Measurements from ENCODE around the gene RIC3. TPM values are rescaled to one million over a fixed set of nuclear protein-coding genes. Genes with fewer than 3 reads are reported as not detected.

The RIC3 gene
- total RNA-seq, 1 experiment from 2014 or later: 23.7 TPM

DNA sequence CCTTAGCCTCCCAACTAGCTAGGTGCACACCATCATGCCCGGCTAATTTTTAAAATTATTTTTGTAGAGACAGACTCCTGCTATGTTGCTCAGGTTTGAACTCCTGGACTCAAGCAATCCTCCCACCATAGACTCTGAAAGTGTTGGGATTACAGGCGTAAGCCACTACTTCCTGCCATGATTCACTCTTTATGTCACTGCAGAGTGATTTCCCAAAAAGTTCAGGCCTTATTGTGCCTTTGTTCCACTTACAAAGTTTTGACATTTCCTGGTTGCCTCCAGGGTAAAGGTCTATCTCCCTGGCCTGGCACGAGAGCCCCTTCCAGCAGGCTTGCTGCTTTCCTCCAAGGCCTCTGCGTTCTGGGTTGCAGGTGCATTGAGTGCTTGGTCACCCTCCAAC is 44.6 kb upstream of the RIC3 start:
- H3K4me2 ChIP-seq (ENCODE audit: insufficient read depth, insufficient read length, low read length): no peak overlapping the region
- no peak overlapping the region for H3K14ac ChIP-seq (ENCODE audit: insufficient read depth, low read length)
- H3K23me2 ChIP-seq (ENCODE audit: insufficient read length, low read depth, low read length, poor library complexity, severe bottlenecking): no peaks in the 10 kb centered on the region
- H3K9ac ChIP-seq (ENCODE audit: extremely low read depth, insufficient read length, low read length): no peak overlapping the region
- no peak overlapping the region for H3K23ac ChIP-seq (ENCODE audit: insufficient read length, low read depth, low read length)
- no peak overlapping the region for H4K91ac ChIP-seq (ENCODE audit: insufficient read length, low read depth, low read length)
- H3K18ac ChIP-seq (ENCODE audit: insufficient read length, low read depth, low read length): no peak overlapping the region
- no peak overlapping the region for H4K8ac ChIP-seq (replicated peaks; ENCODE audit: insufficient read length, low read depth, low read length)
- no peaks in the 10 kb centered on the region for H3K27me3 ChIP-seq (ENCODE audit: insufficient read depth, low read length)
- no peak overlapping the region for H2BK5ac ChIP-seq (ENCODE audit: insufficient read length, low read length)
- DNase-seq: no peak
- no peaks in the 10 kb centered on the region for H3K4me1 ChIP-seq (ENCODE audit: insufficient read depth, low read length)
- no peak overlapping the region for H3T11ph ChIP-seq (ENCODE audit: low read length)
- Mint-ChIP-seq H3K4me3 (no peak overlapping the region), H3K27ac (no peak overlapping the region), H3K9me3 (no peaks in the 10 kb centered on the region), H3K4me1 (peaks cover 0 to 4% of the 10 kb centered on the region in 2 experiments; a peak in 1 of 4 replicates), H3K27me3 (ENCODE audit: low read depth) (peaks cover 7% of the 10 kb centered on the region), H3K36me3 (ENCODE audit: insufficient read depth in 1 of 3, low read depth in 3 of 3) (no peaks in the 10 kb centered on the region)
- no peak overlapping the region for H2BK20ac ChIP-seq (ENCODE audit: low read depth, low read length, poor library complexity, severe bottlenecking)
- H2AK5ac ChIP-seq (ENCODE audit: insufficient read length, low read length): no peak overlapping the region
- H3K56ac ChIP-seq (ENCODE audit: insufficient read length, low read depth, low read length): no peak overlapping the region
- TF ChIP-seq, protein P1, sequence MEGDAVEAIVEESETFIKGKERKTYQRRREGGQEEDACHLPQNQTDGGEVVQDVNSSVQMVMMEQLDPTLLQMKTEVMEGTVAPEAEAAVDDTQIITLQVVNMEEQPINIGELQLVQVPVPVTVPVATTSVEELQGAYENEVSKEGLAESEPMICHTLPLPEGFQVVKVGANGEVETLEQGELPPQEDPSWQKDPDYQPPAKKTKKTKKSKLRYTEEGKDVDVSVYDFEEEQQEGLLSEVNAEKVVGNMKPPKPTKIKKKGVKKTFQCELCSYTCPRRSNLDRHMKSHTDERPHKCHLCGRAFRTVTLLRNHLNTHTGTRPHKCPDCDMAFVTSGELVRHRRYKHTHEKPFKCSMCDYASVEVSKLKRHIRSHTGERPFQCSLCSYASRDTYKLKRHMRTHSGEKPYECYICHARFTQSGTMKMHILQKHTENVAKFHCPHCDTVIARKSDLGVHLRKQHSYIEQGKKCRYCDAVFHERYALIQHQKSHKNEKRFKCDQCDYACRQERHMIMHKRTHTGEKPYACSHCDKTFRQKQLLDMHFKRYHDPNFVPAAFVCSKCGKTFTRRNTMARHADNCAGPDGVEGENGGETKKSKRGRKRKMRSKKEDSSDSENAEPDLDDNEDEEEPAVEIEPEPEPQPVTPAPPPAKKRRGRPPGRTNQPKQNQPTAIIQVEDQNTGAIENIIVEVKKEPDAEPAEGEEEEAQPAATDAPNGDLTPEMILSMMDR (conservative IDR thresholded peaks at IDR 0.05): no peak
- no peaks in the 10 kb centered on the region for H3K79me1 ChIP-seq (ENCODE audit: insufficient read depth, low read depth, low read length, poor library complexity, severe bottlenecking)
- no peak overlapping the region for H2BK120ac ChIP-seq (ENCODE audit: low read depth, low read length, poor library complexity, severe bottlenecking)
- no peaks in the 10 kb centered on the region for H4K20me1 ChIP-seq (ENCODE audit: control insufficient read depth, insufficient read depth, insufficient read length)
- no peaks in the 10 kb centered on the region for H3K79me2 ChIP-seq (ENCODE audit: insufficient read depth, low read length)
- no peak overlapping the region for H3K27ac ChIP-seq (ENCODE audit: insufficient read length, low read depth, low read length)
- no CpG with 5 or more reads among the region's 4 CpGs for WGBS (ENCODE audit: extremely low coverage, insufficient read length, low lambda C conversion rate)
- no peak overlapping the region for H2BK15ac ChIP-seq (ENCODE audit: low read depth, low read length)
- no peak overlapping the region for H3K4ac ChIP-seq (ENCODE audit: low read depth, low read length)
- H2BK12ac ChIP-seq (ENCODE audit: insufficient read length, low read depth, low read length): no peak overlapping the region
- H3K9me3 ChIP-seq (ENCODE audit: control insufficient read depth, low read depth, low read length): no peaks in the 10 kb centered on the region
- no peak overlapping the region for H4K5ac ChIP-seq (ENCODE audit: insufficient read length, low read depth, low read length)
- H2AFZ ChIP-seq (ENCODE audit: low read length): no peak overlapping the region

Measured in H9 (cell line).